Measurements from ENCODE around the gene MED20. TPM values are rescaled to one million over a fixed set of nuclear protein-coding genes. Genes with fewer than 3 reads are reported as not detected.

The MED20 gene
- total RNA-seq, 4 donors from 2014 or later, result 1.0 to 36.8 (median 17.3) TPM

- Histone ChIP-seq H3K9me3 (no peaks in the 10 kb centered on the region), H3K27me3 (no peaks in the 10 kb centered on the region), H3K27ac (no peak overlapping the region), H3K4me1 (no peaks in the 10 kb centered on the region), H3K4me3 (no peak overlapping the region), H3K36me3 (no peaks in the 10 kb centered on the region)
- intact Hi-C loops (cut with DNase I; ENCODE audit: low total_unique reads), result loop anchor here (10.0 kb wide), 1 partner anchor 823 kb away; no protein-coding TSS in a partner anchor
- TF ChIP-seq CTCF (IDR thresholded peaks at IDR 0.05) (no peak), POLR2A (IDR thresholded peaks at IDR 0.05) (no peak)
- DNase-seq, result no peak
These were observed 39.4 kb downstream of the MED20 start for GRCh38 chr6:41881506-41881905.

GRCh38 chr6:41878961-41879405, 42.0 kb downstream of the MED20 start:
- no peaks in the 10 kb centered on the region for H3K4me1 ChIP-seq
- H3K27me3 ChIP-seq, result no peaks in the 10 kb centered on the region
- intact Hi-C loops (cut with DNase I; ENCODE audit: low total_unique reads), result no loop called here
- no peaks in the 10 kb centered on the region for H3K36me3 ChIP-seq
- DNase-seq, result no peak
- no peaks in the 10 kb centered on the region for H3K9me3 ChIP-seq
- H3K4me3 ChIP-seq, result no peak overlapping the region
- no peak for TF ChIP-seq POLR2A (IDR thresholded peaks at IDR 0.05)
- TF ChIP-seq CTCF (IDR thresholded peaks at IDR 0.05), result no peak
- H3K27ac ChIP-seq, result no peak overlapping the region

- DNase-seq, result no peak
- intact Hi-C loops (cut with DNase I; ENCODE audit: low total_unique reads), result no loop called here
These were observed 42.7 kb downstream of the MED20 start for GRCh38 chr6:41878246-41878645.

GRCh38 chr6:41877051-41877680, 43.8 kb downstream of the MED20 start:
- Histone ChIP-seq H3K4me1 (no peaks in the 10 kb centered on the region), H3K27ac (no peak overlapping the region), H3K27me3 (no peaks in the 10 kb centered on the region), H3K36me3 (no peaks in the 10 kb centered on the region), H3K9me3 (no peaks in the 10 kb centered on the region), H3K4me3 (no peak overlapping the region)
- intact Hi-C loops (cut with DNase I; ENCODE audit: low total_unique reads), result no loop called here
- DNase-seq, result no peak
- no peak for TF ChIP-seq CTCF (IDR thresholded peaks at IDR 0.05)
- no peak for TF ChIP-seq POLR2A (IDR thresholded peaks at IDR 0.05)

More at GRCh38 chr6:41878246-41878645, 42.7 kb downstream of the MED20 start:
- no peaks in the 10 kb centered on the region for H3K4me1 ChIP-seq
- H3K4me3 ChIP-seq, result no peak overlapping the region
- H3K27ac ChIP-seq, result no peak overlapping the region
- no peaks in the 10 kb centered on the region for H3K27me3 ChIP-seq
- no peaks in the 10 kb centered on the region for H3K9me3 ChIP-seq
- no peak for TF ChIP-seq POLR2A (IDR thresholded peaks at IDR 0.05)
- TF ChIP-seq CTCF (IDR thresholded peaks at IDR 0.05), result no peak
- no peaks in the 10 kb centered on the region for H3K36me3 ChIP-seq

GRCh38 chr6:41874741-41875140, 46.2 kb downstream of the MED20 start:
- Histone ChIP-seq H3K9me3 (no peaks in the 10 kb centered on the region), H3K27ac (no peak overlapping the region), H3K4me3 (no peak overlapping the region), H3K27me3 (no peaks in the 10 kb centered on the region), H3K36me3 (no peaks in the 10 kb centered on the region), H3K4me1 (no peaks in the 10 kb centered on the region)
- TF ChIP-seq CTCF (IDR thresholded peaks at IDR 0.05) (no peak), POLR2A (IDR thresholded peaks at IDR 0.05) (no peak)
- no peak for DNase-seq
- intact Hi-C loops (cut with DNase I; ENCODE audit: low total_unique reads), result no loop called here

All from uterus (tissue), 4 donors.